ENCODE measurements around the gene ALKBH4.

DNA sequence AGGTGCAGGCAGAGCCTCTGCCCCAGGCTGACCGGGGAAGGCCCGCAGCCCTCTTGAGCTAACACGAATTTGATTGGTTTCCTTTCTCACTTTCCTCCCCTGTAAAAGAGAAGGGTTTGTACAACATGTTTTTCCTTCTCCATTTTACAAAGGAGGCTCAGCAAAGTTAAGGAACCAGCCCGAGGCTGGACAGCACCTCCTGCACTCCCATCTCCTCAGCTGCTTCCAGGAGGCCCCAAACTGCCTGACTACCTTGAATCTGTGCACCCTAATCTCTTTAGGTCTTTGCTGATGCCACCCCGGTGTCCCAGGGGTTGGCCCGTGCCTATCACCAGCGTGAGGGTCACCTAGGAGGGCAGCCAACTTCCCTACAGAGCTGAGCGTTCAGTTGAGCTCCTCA, 4.2 kb downstream of the ALKBH4 start:
- TF ChIP-seq, protein P1, sequence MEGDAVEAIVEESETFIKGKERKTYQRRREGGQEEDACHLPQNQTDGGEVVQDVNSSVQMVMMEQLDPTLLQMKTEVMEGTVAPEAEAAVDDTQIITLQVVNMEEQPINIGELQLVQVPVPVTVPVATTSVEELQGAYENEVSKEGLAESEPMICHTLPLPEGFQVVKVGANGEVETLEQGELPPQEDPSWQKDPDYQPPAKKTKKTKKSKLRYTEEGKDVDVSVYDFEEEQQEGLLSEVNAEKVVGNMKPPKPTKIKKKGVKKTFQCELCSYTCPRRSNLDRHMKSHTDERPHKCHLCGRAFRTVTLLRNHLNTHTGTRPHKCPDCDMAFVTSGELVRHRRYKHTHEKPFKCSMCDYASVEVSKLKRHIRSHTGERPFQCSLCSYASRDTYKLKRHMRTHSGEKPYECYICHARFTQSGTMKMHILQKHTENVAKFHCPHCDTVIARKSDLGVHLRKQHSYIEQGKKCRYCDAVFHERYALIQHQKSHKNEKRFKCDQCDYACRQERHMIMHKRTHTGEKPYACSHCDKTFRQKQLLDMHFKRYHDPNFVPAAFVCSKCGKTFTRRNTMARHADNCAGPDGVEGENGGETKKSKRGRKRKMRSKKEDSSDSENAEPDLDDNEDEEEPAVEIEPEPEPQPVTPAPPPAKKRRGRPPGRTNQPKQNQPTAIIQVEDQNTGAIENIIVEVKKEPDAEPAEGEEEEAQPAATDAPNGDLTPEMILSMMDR (conservative IDR thresholded peaks at IDR 0.05), result no peak
- no peak for TF ChIP-seq ZFX (IDR thresholded peaks at IDR 0.05)
